Measurements from ENCODE around the gene CMPK2. TPM values are rescaled to one million over a fixed set of nuclear protein-coding genes. Genes with fewer than 3 reads are reported as not detected.

The CMPK2 gene
- total and polyA plus RNA-seq, 10 of the 15 experiments (the other 5 are each of a cell fraction or from before 2014, with no cell fraction given) = 0.50 to 5.6 (median 3.2) TPM

DNA sequence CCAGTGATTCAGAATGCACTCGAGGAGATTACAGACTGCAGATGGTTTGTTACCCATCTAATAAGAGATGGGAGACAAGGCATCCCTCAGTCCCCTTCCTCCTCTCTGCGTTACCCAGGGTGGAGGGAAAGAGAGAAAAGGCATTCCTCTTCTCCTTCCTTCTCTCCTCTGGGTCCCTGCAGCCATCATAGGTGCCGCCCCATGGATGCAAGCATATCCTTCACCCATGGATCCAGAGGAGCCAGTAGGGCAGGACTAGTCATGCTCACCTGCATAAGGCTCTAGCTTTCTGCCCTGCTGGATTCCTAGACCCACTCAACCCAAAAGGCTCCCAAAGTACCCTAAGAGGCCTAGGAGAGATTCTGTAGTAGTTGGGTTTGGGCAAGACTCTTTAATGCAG, 20.4 kb downstream of the CMPK2 start (continued):
- TF ChIP-seq, protein P1, sequence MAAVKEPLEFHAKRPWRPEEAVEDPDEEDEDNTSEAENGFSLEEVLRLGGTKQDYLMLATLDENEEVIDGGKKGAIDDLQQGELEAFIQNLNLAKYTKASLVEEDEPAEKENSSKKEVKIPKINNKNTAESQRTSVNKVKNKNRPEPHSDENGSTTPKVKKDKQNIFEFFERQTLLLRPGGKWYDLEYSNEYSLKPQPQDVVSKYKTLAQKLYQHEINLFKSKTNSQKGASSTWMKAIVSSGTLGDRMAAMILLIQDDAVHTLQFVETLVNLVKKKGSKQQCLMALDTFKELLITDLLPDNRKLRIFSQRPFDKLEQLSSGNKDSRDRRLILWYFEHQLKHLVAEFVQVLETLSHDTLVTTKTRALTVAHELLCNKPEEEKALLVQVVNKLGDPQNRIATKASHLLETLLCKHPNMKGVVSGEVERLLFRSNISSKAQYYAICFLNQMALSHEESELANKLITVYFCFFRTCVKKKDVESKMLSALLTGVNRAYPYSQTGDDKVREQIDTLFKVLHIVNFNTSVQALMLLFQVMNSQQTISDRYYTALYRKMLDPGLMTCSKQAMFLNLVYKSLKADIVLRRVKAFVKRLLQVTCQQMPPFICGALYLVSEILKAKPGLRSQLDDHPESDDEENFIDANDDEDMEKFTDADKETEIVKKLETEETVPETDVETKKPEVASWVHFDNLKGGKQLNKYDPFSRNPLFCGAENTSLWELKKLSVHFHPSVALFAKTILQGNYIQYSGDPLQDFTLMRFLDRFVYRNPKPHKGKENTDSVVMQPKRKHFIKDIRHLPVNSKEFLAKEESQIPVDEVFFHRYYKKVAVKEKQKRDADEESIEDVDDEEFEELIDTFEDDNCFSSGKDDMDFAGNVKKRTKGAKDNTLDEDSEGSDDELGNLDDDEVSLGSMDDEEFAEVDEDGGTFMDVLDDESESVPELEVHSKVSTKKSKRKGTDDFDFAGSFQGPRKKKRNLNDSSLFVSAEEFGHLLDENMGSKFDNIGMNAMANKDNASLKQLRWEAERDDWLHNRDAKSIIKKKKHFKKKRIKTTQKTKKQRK (IDR thresholded peaks at IDR 0.05; ENCODE audit: low read depth, low read length) = peak; percentile 79
- TF ChIP-seq WRNIP1 (IDR thresholded peaks at IDR 0.05; ENCODE audit: borderline replicate concordance, low read depth, low read length) = 0 out of 2 replicates have a peak, but pooled peaks have one; percentile 63

DNA sequence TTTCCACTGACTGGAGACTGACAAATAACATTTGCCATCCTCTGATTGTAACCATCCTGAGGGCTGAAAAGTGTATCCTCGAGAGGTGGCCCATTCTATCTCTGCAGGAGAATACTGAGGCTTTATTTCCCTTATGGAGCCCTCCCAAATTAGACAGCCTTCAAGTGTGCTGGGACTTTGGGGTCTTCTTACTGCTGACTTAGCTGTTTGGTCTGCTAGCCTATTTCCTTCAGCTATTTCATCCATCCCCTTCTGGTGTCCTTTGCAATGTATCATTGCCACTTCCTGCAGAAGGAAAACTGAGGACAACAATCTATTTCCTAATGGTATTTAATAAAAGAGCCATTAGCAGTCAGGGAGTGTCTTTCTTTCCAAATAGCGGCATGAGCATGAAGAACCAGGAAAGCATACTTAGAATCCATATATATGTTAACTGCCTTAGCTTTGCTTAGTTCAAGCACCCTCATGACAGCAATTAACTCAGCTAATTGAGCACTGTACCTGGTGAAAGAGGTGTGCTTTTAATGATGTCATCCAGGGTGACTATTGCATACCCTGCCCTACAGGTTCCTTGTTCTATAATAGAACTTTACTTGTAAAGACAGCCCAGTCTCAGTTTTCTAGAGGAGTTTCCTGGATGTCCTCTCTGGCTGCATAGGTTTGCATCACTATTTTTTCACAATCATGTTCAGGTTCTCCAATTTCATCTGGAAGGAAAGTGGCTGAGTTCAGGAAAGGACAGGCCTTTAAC, 24.0 kb downstream of the CMPK2 start:
- no peak overlapping the region for H2AFZ ChIP-seq (ENCODE audit: control insufficient read depth, low read depth, low read length)
- H3K4me2 ChIP-seq (ENCODE audit: control insufficient read depth, insufficient read depth) = no peak overlapping the region
- FAIRE-seq = no peak
- no peaks in the 10 kb centered on the region for H4K20me1 ChIP-seq (ENCODE audit: control insufficient read depth, insufficient read depth)
- BruUV-seq (replicated peaks) = no TSS peak
- no peaks in the 10 kb centered on the region for H3K27me3 ChIP-seq (replicated peaks in 1 of 2; ENCODE audit: control insufficient read depth in 2 of 2, insufficient read depth in 2 of 2, low read length in 1 of 2)
- ATAC-seq = no peak
- intact Hi-C loops (cut with micrococcal nuclease; ENCODE audit: unreplicated experiment) = no loop called here
- no peaks in the 10 kb centered on the region for H3K36me3 ChIP-seq (ENCODE audit: control insufficient read depth in 2 of 2, insufficient read depth in 2 of 2, low read length in 1 of 2)
- in situ Hi-C loops (cut with MboI) = no loop called here
- H3K4me1 ChIP-seq (ENCODE audit: control insufficient read depth, insufficient read depth, low read length) = no peaks in the 10 kb centered on the region
- no peaks in the 10 kb centered on the region for H3K79me2 ChIP-seq (ENCODE audit: control insufficient read depth, insufficient read depth, low read length)
- peaks cover 24% of the 10 kb centered on the region; the same call in 2 of the 3 replicates for H3K9me3 ChIP-seq (replicated peaks; ENCODE audit: control insufficient read depth, insufficient read depth, low read length)
- no peak overlapping the region for H3K4me3 ChIP-seq
- ChIA-PET RAD21 (ENCODE audit: unreplicated experiment) (no interaction called here), CTCF (interaction anchor here (1.1 kb wide), 1 partner anchor 11 kb away, joined by 3 read pairs; no protein-coding TSS in a partner anchor), POLR2A (no interaction called here), SMC1A (ENCODE audit: uncharacterized antibody, unreplicated experiment) (interaction anchor here (0.8 kb wide), 1 partner anchor 55 kb away, joined by 3 read pairs; no protein-coding TSS in a partner anchor)
- 45% methylated on average over 2 of the region's 2 CpGs for WGBS (ENCODE audit: insufficient coverage, insufficient replicate concordance, low lambda C conversion rate, missing lambda C conversion rate)
- H3K27ac ChIP-seq (ENCODE audit: control insufficient read depth, insufficient read depth) = no peak overlapping the region
- no peak overlapping the region for H3K9ac ChIP-seq (ENCODE audit: control insufficient read depth, insufficient read depth, low read length)
- no peak for DNase-seq (ENCODE audit: low read depth, low spot score)
- no peak for TF ChIP-seq ZBTB40 (IDR thresholded peaks at IDR 0.05; ENCODE audit: borderline replicate concordance)
- TF ChIP-seq CEBPB (IDR thresholded peaks at IDR 0.05; ENCODE audit: borderline replicate concordance in 1 of 2, low read depth in 2 of 2, low read length in 2 of 2) = no peak
- no peak for TF ChIP-seq CBX5 (IDR thresholded peaks at IDR 0.05; ENCODE audit: low read depth)
- TF ChIP-seq, protein P2, sequence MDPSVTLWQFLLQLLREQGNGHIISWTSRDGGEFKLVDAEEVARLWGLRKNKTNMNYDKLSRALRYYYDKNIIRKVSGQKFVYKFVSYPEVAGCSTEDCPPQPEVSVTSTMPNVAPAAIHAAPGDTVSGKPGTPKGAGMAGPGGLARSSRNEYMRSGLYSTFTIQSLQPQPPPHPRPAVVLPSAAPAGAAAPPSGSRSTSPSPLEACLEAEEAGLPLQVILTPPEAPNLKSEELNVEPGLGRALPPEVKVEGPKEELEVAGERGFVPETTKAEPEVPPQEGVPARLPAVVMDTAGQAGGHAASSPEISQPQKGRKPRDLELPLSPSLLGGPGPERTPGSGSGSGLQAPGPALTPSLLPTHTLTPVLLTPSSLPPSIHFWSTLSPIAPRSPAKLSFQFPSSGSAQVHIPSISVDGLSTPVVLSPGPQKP (IDR thresholded peaks at IDR 0.05; ENCODE audit: low read depth, low read length) = no peak
- TF ChIP-seq CHD4 (IDR thresholded peaks at IDR 0.05) = no peak
- no peak for TF ChIP-seq POU2F2 (IDR thresholded peaks at IDR 0.05; ENCODE audit: borderline replicate concordance, low read depth, low read length)

Measured in GM12878 (cell line).